CD14-positive monocyte (primary cell): ENCODE measurements around the gene MET. TPM values are rescaled to one million over a fixed set of nuclear protein-coding genes. Genes with fewer than 3 reads are reported as not detected.

Source experiments
- DNase-seq, 3 donors: peaks; one replicate each; pipeline ENCODE4 v3.0.0-alpha.2; 2011 to 2022
- H2AFZ ChIP-seq: 2 replicates; pipeline ENCODE4 v1.6.0; 2012; ENCODE audit warnings: mild to moderate bottlenecking, low read depth, low read length, inconsistent platforms; ENCODE audit not compliant: insufficient read depth, poor library complexity, severe bottlenecking
- H3K27ac ChIP-seq, 2 donors: 1 replicate in 1 of 2; 2 replicates in 1 of 2; pipeline ENCODE4 v1.5.1; 2012 to 2013; ENCODE audit warnings: low read length in 2 of 2, control low read depth in 1 of 2, inconsistent platforms in 1 of 2, low read depth in 1 of 2, mild to moderate bottlenecking in 1 of 2
- H3K27me3 ChIP-seq, 2 donors: one replicate each; pipeline versions ENCODE4 v1.6.0 to v1.6.1; 2011 to 2013; ENCODE audit warnings: low read length in 2 of 2; ENCODE audit not compliant: control insufficient read depth in 2 of 2, insufficient read depth in 2 of 2
- H3K36me3 ChIP-seq, 2 donors: replicated peaks in 1 of 2; 1 replicate in 1 of 2; 2 replicates in 1 of 2; pipeline versions ENCODE4 v1.5.1 to v1.6.1; 2012 to 2013; ENCODE audit warnings: low read length in 2 of 2, control low read depth in 1 of 2, inconsistent platforms in 1 of 2, mild to moderate bottlenecking in 1 of 2; ENCODE audit not compliant: insufficient read depth in 2 of 2, control insufficient read depth in 1 of 2
- H3K4me1 ChIP-seq, 2 donors: 1 replicate in 1 of 2; 2 replicates in 1 of 2; pipeline versions ENCODE4 v1.5.1 to v1.6.1; 2012 to 2013; ENCODE audit warnings: low read length in 2 of 2, control low read depth in 1 of 2, inconsistent platforms in 1 of 2, mild to moderate bottlenecking in 1 of 2, moderate library complexity in 1 of 2; ENCODE audit not compliant: insufficient read depth in 2 of 2, control insufficient read depth in 1 of 2
- H3K4me2 ChIP-seq: replicated peaks from 2 replicates; pipeline ENCODE3; 2012; ENCODE audit warnings: low read length, moderate library complexity, mild to moderate bottlenecking; ENCODE audit not compliant: poor library complexity, severe bottlenecking; ENCODE audit errors: extremely low read depth
- H3K4me3 ChIP-seq, 3 experiments: fragments of 200-600 bp in 1 of 3; sonication (generic) in 1 of 3; replicated peaks in 1 of 3; 1 replicate in 2 of 3; 2 replicates in 1 of 3; pipeline ENCODE4 v1.5.1; 2011 to 2013; ENCODE audit warnings: low read length in 3 of 3, mild to moderate bottlenecking in 3 of 3, control low read depth in 2 of 3, low read depth in 2 of 3, inconsistent platforms in 1 of 3, moderate library complexity in 1 of 3
- H3K79me2 ChIP-seq: 2 replicates; pipeline ENCODE4 v1.6.0; 2012; ENCODE audit warnings: mild to moderate bottlenecking, control low read depth, inconsistent platforms, low read length, moderate library complexity; ENCODE audit not compliant: insufficient read depth
- H3K9ac ChIP-seq: 2 replicates; pipeline ENCODE4 v1.6.0; 2017; ENCODE audit warnings: low read length, mild to moderate bottlenecking; ENCODE audit not compliant: insufficient read depth, poor library complexity, severe bottlenecking
- H3K9me3 ChIP-seq, 2 donors: replicated peaks in 1 of 2; 1 replicate in 1 of 2; 2 replicates in 1 of 2; pipeline versions ENCODE4 v1.5.1 to v1.6.1; 2012 to 2013; ENCODE audit warnings: low read length in 2 of 2, control low read depth in 1 of 2; ENCODE audit not compliant: control insufficient read depth in 1 of 2, insufficient read depth in 1 of 2
- H4K20me1 ChIP-seq: 2 replicates; pipeline ENCODE4 v1.6.0; 2012; ENCODE audit warnings: mild to moderate bottlenecking, low read length, control low read depth, moderate library complexity; ENCODE audit not compliant: insufficient read depth
- H3K27ac Mint-ChIP-seq, 7 donors: one replicate each; pipeline ENCODE4 v1.8.0; 2020; ENCODE audit warnings: mild to moderate bottlenecking in 7 of 7, mixed read lengths in 7 of 7, moderate library complexity in 6 of 7, inconsistent platforms in 2 of 7
- H3K27me3 Mint-ChIP-seq, 3 donors: one replicate each; pipeline ENCODE4 v1.8.0; 2021 to 2022; ENCODE audit warnings: low read depth in 3 of 3, mild to moderate bottlenecking in 3 of 3, mixed read lengths in 3 of 3, moderate library complexity in 3 of 3, inconsistent platforms in 1 of 3
- H3K36me3 Mint-ChIP-seq, 2 donors: one replicate each; pipeline ENCODE4 v1.8.0; 2020; ENCODE audit warnings: mixed read lengths in 2 of 2, inconsistent platforms in 1 of 2, mild to moderate bottlenecking in 1 of 2
- H3K4me1 Mint-ChIP-seq: one replicate; pipeline ENCODE4 v1.8.0; 2020; ENCODE audit warnings: mild to moderate bottlenecking, mixed read lengths
- H3K4me3 Mint-ChIP-seq, 2 donors: one replicate each; pipeline ENCODE4 v1.8.0; 2020; ENCODE audit warnings: mild to moderate bottlenecking in 2 of 2, mixed read lengths in 2 of 2, moderate library complexity in 1 of 2
- H3K9me3 Mint-ChIP-seq, 7 donors: one replicate each; pipeline ENCODE4 v1.8.0; 2020 to 2022; ENCODE audit warnings: mixed read lengths in 7 of 7, mild to moderate bottlenecking in 6 of 7, moderate library complexity in 6 of 7, inconsistent platforms in 2 of 7
- CTCF ChIP-seq: fragments of 200-600 bp; IDR thresholded peaks from one replicate; pipeline ENCODE4 v1.8.0; 2022; ENCODE audit warnings: antibody characterized with exemption, mild to moderate bottlenecking
- WGBS: methylation state at CpG from one replicate; pipeline ENCODE4 v1.1.5; 2013; ENCODE audit warnings: missing lambda C conversion rate; ENCODE audit not compliant: insufficient coverage; 5-methylcytosine and 5-hydroxymethylcytosine counted together
- intact Hi-C, 2 donors: fragments of 100-400 bp; cut with micrococcal nuclease; formaldehyde crosslinking; loops; one replicate each; pipeline versions ENCODE4 v1.15.0 to v1.15.1; 2023
- polyA plus RNA-seq, 3 donors: library from polyadenylated mRNA; depleted of rRNA in 1 of 3; unstranded in 2 of 3; stranded (reverse) in 1 of 3; fragments of 300-500 nt in 2 of 3; fragments of >200 nt in 1 of 3; fragmentation: Illumina TruSeq in 2 of 3; gene quantifications; 1 replicate in 2 of 3; 2 replicates in 1 of 3; pipeline ENCODE4 v1.2.3, GENCODE V29; 2012 to 2021

The MET gene
- polyA plus RNA-seq, 3 donors: not detected

DNA sequence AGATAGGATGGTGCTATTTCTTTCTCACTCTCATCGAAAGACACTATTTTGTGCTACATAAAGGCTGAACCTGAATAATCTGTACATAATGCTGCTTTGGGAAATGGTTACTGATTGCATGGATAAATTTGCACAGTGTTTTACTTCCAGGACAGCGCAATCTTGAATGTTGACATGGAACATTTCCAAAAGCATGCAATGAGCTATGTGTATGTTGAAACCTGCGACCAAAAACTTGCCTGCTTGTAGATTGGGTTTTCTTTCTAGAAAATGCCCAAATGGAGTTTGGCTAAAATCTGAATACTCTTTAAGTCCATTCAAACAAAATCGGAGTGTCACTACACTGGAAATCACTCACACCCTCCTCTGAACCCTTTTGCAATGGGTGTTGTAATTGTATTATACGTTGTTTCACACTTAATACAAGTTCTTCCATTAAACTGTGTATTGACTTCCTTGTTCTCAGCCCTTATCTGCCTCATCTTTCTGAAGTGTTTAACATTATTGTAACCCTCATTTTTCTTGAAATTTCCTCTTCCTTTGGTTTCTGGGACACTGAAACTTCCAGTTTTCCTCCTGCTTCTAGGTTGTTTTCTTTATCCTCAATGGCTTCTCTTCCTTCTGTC is 116.7 kb downstream of the MET start:
- no peak overlapping the region for H3K9ac ChIP-seq
- H3K27me3 ChIP-seq: peaks cover 0 to 2% of the 10 kb centered on the region in 2 donors
- H3K4me3 ChIP-seq: no peak overlapping the region
- no peak overlapping the region for H3K27ac ChIP-seq
- Mint-ChIP-seq H3K36me3 (no peaks in the 10 kb centered on the region), H3K4me1 (no peaks in the 10 kb centered on the region), H3K9me3 (no peaks in the 10 kb centered on the region), H3K4me3 (no peak overlapping the region), H3K27ac (no peak overlapping the region), H3K27me3 (peaks cover 0 to 4% (median 1%) of the 10 kb centered on the region in 3 donors)
- TF ChIP-seq CTCF: no peak
- peaks cover 5 to 6% of the 10 kb centered on the region in 2 donors for H3K4me1 ChIP-seq
- H4K20me1 ChIP-seq: no peaks in the 10 kb centered on the region
- no peaks in the 10 kb centered on the region for H3K36me3 ChIP-seq
- H2AFZ ChIP-seq: no peak overlapping the region
- H3K79me2 ChIP-seq: no peaks in the 10 kb centered on the region
- H3K9me3 ChIP-seq: no peaks in the 10 kb centered on the region
- intact Hi-C loops: no loop called here
- 78% methylated on average over 1 of the region's 5 CpGs for WGBS
- no peak overlapping the region for H3K4me2 ChIP-seq
- DNase-seq: no peak

DNA sequence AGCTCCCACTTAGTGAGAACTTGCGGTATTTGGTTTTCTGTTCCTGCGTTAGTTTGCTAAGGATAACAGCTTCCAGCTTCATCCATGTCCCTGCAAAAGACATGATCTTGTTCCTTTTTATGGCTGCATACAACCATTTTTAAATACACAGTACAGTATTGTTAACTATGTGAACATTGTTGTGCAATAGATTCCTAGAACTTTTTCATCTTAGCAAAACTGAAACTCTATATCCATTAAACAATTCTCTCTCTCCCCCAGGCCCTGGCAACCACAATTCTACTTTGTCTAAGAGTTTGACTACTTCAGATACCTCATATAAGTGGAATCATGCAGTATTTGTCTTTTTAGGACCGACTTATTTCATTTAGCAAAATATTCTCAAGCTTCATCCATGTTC is 118.0 kb downstream of the MET start:
- H3K9me3 Mint-ChIP-seq: no peaks in the 10 kb centered on the region
- H3K36me3 Mint-ChIP-seq: no peaks in the 10 kb centered on the region
- Histone ChIP-seq H2AFZ (no peak overlapping the region), H3K79me2 (no peaks in the 10 kb centered on the region), H3K9me3 (no peaks in the 10 kb centered on the region), H3K4me2 (no peak overlapping the region), H3K4me1 (peaks cover 5 to 6% of the 10 kb centered on the region in 2 donors), H3K9ac (no peak overlapping the region), H3K27ac (no peak overlapping the region), H3K36me3 (no peaks in the 10 kb centered on the region), H4K20me1 (no peaks in the 10 kb centered on the region), H3K27me3 (peaks cover 0 to 2% of the 10 kb centered on the region in 2 donors), H3K4me3 (no peak overlapping the region)
- intact Hi-C loops: no loop called here
- H3K27ac Mint-ChIP-seq: no peak overlapping the region
- DNase-seq: no peak
- peaks cover 0 to 4% (median 1%) of the 10 kb centered on the region in 3 donors for H3K27me3 Mint-ChIP-seq
- no peak for TF ChIP-seq CTCF
- H3K4me1 Mint-ChIP-seq: no peaks in the 10 kb centered on the region
- 100% methylated on average over 1 of the region's 3 CpGs for WGBS
- no peak overlapping the region for H3K4me3 Mint-ChIP-seq
